Tibial nerve (tissue), 4 donors: Measurements from ENCODE around the gene HECW1.

Experiments used
- EP300 ChIP-seq, 2 donors: sonication (generic); formaldehyde crosslinking; IDR thresholded peaks; one replicate each; pipeline ENCODE4 v1.6.1; 2017; ENCODE audit warnings: antibody characterized with exemption in 2 of 2, mild to moderate bottlenecking in 1 of 2
- POLR2A ChIP-seq, 2 donors: fragments of 450-650 bp; IDR thresholded peaks; one replicate each; pipeline ENCODE4 v1.6.1; 2017; ENCODE audit warnings: antibody characterized with exemption in 2 of 2, mild to moderate bottlenecking in 2 of 2, moderate library complexity in 2 of 2
- TF ChIP-seq, protein P1 (sequence below), 5 experiments: fragments of 200-600 bp in 3 of 5; fragments of 450-650 bp in 2 of 5; sonication (generic) in 3 of 5; IDR thresholded peaks; one replicate each; pipeline ENCODE4 v1.5.1; 2016 to 2019; ENCODE audit warnings: antibody characterized with exemption in 5 of 5, mild to moderate bottlenecking in 3 of 5, moderate library complexity in 2 of 5

DNA sequence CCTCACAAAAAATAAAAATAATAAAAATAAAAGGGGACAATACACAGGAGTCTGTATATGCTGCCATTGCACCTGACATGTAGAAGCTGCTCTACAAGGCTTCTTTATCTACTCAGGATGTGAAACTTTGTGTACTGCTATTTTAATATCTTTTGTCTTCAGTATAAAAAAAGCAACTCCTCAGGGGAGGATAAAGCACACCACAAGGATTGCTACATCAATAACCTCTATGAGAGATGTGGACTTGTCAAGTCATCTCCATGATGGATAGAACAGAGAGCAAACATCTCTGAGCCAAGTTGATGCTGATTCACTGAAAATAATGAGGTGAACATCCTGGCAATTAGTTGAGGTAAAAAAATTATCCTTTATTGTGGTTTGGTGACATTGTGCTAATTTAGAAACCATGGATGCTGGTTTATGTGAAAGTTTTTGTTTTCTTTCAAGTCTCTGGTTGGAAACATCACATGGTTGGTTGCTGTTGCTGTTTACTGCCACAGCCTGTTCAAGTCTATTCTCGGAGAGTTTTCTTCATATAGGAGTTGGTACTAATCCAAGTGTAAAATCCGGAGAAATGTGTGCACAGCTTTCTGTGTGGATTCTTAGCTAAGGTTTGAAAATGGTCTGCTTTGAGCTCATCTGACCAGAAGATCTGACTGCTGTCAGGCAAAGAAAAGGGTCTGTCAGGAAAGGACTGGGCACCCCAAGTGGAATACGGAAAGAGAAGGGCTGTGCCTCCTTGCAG lies 1.5 kb upstream of the HECW1 start:
- TF ChIP-seq, protein P1, sequence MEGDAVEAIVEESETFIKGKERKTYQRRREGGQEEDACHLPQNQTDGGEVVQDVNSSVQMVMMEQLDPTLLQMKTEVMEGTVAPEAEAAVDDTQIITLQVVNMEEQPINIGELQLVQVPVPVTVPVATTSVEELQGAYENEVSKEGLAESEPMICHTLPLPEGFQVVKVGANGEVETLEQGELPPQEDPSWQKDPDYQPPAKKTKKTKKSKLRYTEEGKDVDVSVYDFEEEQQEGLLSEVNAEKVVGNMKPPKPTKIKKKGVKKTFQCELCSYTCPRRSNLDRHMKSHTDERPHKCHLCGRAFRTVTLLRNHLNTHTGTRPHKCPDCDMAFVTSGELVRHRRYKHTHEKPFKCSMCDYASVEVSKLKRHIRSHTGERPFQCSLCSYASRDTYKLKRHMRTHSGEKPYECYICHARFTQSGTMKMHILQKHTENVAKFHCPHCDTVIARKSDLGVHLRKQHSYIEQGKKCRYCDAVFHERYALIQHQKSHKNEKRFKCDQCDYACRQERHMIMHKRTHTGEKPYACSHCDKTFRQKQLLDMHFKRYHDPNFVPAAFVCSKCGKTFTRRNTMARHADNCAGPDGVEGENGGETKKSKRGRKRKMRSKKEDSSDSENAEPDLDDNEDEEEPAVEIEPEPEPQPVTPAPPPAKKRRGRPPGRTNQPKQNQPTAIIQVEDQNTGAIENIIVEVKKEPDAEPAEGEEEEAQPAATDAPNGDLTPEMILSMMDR (IDR thresholded peaks at IDR 0.05), result no peak
- TF ChIP-seq POLR2A (IDR thresholded peaks at IDR 0.05) (no peak), EP300 (IDR thresholded peaks at IDR 0.05) (no peak)
